A549 (cell line): ENCODE results near the gene PTBP1. TPM values are rescaled to one million over a fixed set of nuclear protein-coding genes. Genes with fewer than 3 reads are reported as not detected.
A peak's percentile ranks its signal among the peaks of the same experiment; 100 is the strongest.

ENCODE experiments used
- ATAC-seq, 2 experiments: fragments of 200-7000 bp in 1 of 2; fragments of >200 bp in 1 of 2; cut with Nextera tagmentation in 1 of 2; cut with Tn5 transposase in 1 of 2; 3 replicates each; pipeline versions ENCODE4 v1.8.0 to v1.9.1; 2018 to 2020; ENCODE audit warnings: mild to moderate bottlenecking in 1 of 2, moderate library complexity in 1 of 2
- CTCF ChIA-PET: fragments of 300-600 bp; sonication (Branson Sonifier 250); formaldehyde crosslinking; extraction: SDS; loops from one replicate; lab custom pipeline; 2021; ENCODE audit warnings: antibody characterized with exemption, inconsistent platforms; lab: Yijun Ruan, JAX
- POLR2A ChIA-PET: fragments of 350-600 bp; formaldehyde crosslinking; extraction: SDS; loops from one replicate; lab custom pipeline; 2021; ENCODE audit warnings: antibody characterized with exemption, inconsistent platforms; lab: Yijun Ruan, JAX
- DNase-seq, 2 experiments: peaks; one replicate each; pipeline versions ENCODE4 v3.0.0 to v3.0.0-alpha.2; 2011 to 2016; ENCODE audit warnings: low read depth in 1 of 2, low spot score in 1 of 2
- FAIRE-seq: peaks from 2 replicates; lab custom pipeline; 2011; peaks lifted over from hg19 to GRCh38; lab: Jason Lieb, UNC
- H3K27ac ChIP-seq, 2 experiments: fragments of >200 bp; sonication (Bioruptor Twin); formaldehyde crosslinking; 3 replicates each; pipeline ENCODE4 v1.5.1; 2016 to 2017
- H3K4me1 ChIP-seq: fragments of >200 bp; sonication (Bioruptor Twin); formaldehyde crosslinking; 3 replicates; pipeline ENCODE4 v1.6.1; 2016
- H3K4me2 ChIP-seq: fragments of >200 bp; sonication (Bioruptor Twin); formaldehyde crosslinking; 3 replicates; pipeline ENCODE4 v1.6.1; 2016
- H3K4me3 ChIP-seq: fragments of >200 bp; sonication (Bioruptor Twin); formaldehyde crosslinking; 3 replicates; pipeline ENCODE4 v1.5.1; 2016
- H3K9me3 ChIP-seq: fragments of >200 bp; sonication (Bioruptor Twin); formaldehyde crosslinking; 3 replicates; pipeline ENCODE4 v1.6.1; 2016
- CEBPB ChIP-seq, 2 experiments: fragments of >200 bp in 1 of 2; sonication (Bioruptor Twin) in 1 of 2; formaldehyde crosslinking in 1 of 2; IDR thresholded peaks; 2 replicates each; pipeline ENCODE4 v1.6.1; 2012 to 2016
- CHD4 ChIP-seq: fragments of 200-600 bp; sonication (generic); IDR thresholded peaks from 2 replicates; pipeline ENCODE4 v1.6.1; 2016; ENCODE audit warnings: antibody characterized with exemption, mild to moderate bottlenecking, borderline replicate concordance
- EP300 ChIP-seq, 2 experiments: fragments of >200 bp; sonication (Bioruptor Twin); formaldehyde crosslinking; IDR thresholded peaks; 2 replicates in 1 of 2; 3 replicates in 1 of 2; pipeline ENCODE4 v1.6.1; 2016 to 2017
- HEYL ChIP-seq: fragments of 250-450 bp; sonication (Bioruptor Pico); IDR thresholded peaks from 2 replicates; pipeline ENCODE4 v1.8.0; 2021; ENCODE audit warnings: mild to moderate bottlenecking, moderate library complexity
- HOXA7 ChIP-seq: fragments of 250-450 bp; sonication (Bioruptor Pico); IDR thresholded peaks from 2 replicates; pipeline ENCODE4 v1.5.0; 2020; ENCODE audit warnings: mild to moderate bottlenecking, moderate library complexity
- RAD21 ChIP-seq, 2 experiments: fragments of >200 bp in 1 of 2; sonication (Bioruptor Twin) in 1 of 2; formaldehyde crosslinking in 1 of 2; IDR thresholded peaks in 1 of 2; conservative IDR thresholded peaks in 1 of 2; 2 replicates in 1 of 2; 3 replicates in 1 of 2; pipeline ENCODE4 v1.6.1; 2012 to 2018; ENCODE audit warnings: inconsistent platforms in 1 of 2
- RFX5 ChIP-seq: fragments of 450-650 bp; IDR thresholded peaks from 2 replicates; pipeline ENCODE4 v1.7.1; 2014; ENCODE audit warnings: antibody characterized with exemption, mild to moderate bottlenecking, moderate library complexity
- TFCP2L1 ChIP-seq: fragments of 250-450 bp; sonication (Bioruptor Pico); IDR thresholded peaks from 2 replicates; pipeline ENCODE4 v1.5.0; 2021; ENCODE audit warnings: mild to moderate bottlenecking
- TP53 ChIP-seq: fragments of 250-450 bp; sonication (Bioruptor Pico); IDR thresholded peaks from 2 replicates; pipeline ENCODE4 v1.5.0; 2021; ENCODE audit warnings: mild to moderate bottlenecking, moderate library complexity
- ZFP36 ChIP-seq: fragments of 450-650 bp; IDR thresholded peaks from 2 replicates; pipeline ENCODE4 v1.6.1; 2014; ENCODE audit warnings: borderline replicate concordance; ENCODE audit not compliant: partially characterized antibody
- ZSCAN20 ChIP-seq: fragments of 250-450 bp; sonication (Bioruptor Pico); IDR thresholded peaks from 2 replicates; pipeline ENCODE4 v1.8.0; 2022; ENCODE audit warnings: mild to moderate bottlenecking, moderate library complexity
- WGBS: methylation state at CpG from one replicate; pipeline ENCODE4 v1.1.6; 2017; ENCODE audit errors: missing lambda C conversion rate; 5-methylcytosine and 5-hydroxymethylcytosine counted together
- polyA plus RNA-seq, 4 experiments: library from polyadenylated mRNA; depleted of rRNA in 3 of 4; stranded (reverse); fragments of >200 nt; fragmentation: RNase III in 1 of 4; extraction: RNeasy Plus Mini Kit Qiagen cat#74134 plus additional on column Dnase treatment in 1 of 4; gene quantifications; 2 replicates in 3 of 4; 3 replicates in 1 of 4; pipeline ENCODE4 v1.2.3, GENCODE V29; 2011 to 2017
- TF ChIP-seq, protein P1 (sequence below): fragments of 250-450 bp; sonication (Bioruptor Pico); IDR thresholded peaks from 2 replicates; pipeline ENCODE4 v1.5.0; 2020; ENCODE audit warnings: low read depth, mild to moderate bottlenecking, moderate library complexity
- TF ChIP-seq, protein P2 (sequence below): IDR thresholded peaks from 2 replicates; pipeline ENCODE4 v1.6.1; 2012; ENCODE audit warnings: low read depth, borderline replicate concordance
- TF ChIP-seq, protein P3 (sequence below): fragments of >200 bp; sonication (Bioruptor Twin); formaldehyde crosslinking; IDR thresholded peaks from 3 replicates; pipeline ENCODE4 v1.6.1; 2016
- TF ChIP-seq, protein P4 (sequence below): fragments of 200-600 bp; sonication (generic); IDR thresholded peaks from 2 replicates; pipeline ENCODE4 v1.6.1; 2016; ENCODE audit warnings: antibody characterized with exemption, mild to moderate bottlenecking, moderate library complexity

Gene PTBP1
- polyA plus RNA-seq, 2 of the 4 experiments (the other 2 are of a cell fraction) = 144 to 264 TPM

DNA sequence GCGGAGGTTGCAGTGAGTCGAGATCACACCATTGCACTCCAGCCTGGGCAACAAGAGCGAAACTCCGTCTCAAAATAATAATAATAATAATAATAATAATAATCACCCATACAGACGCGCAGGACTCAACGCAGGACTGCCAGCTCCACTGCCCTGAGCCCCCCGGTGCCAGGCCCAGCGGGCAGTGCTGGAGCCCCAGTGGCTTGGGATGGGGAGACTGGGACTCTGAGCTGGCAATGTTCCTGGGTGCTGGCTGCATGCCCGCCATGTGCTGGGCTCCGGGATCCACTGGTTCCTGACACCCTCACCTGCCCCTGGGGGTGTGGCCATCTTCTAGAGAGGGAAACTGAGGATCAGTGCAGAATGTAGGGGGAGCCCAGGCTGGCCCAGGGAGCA lies 30.1 kb downstream of the PTBP1 start:
- WGBS = 89% methylated on average over 11 of the region's 11 CpGs
- no peak for ATAC-seq
- Histone ChIP-seq H3K4me3 (no peak overlapping the region), H3K4me2 (no peak overlapping the region), H3K27ac (no peak overlapping the region), H3K4me1 (peaks cover 7% of the 10 kb centered on the region; the same call in 2 of the 3 replicates), H3K9me3 (no peaks in the 10 kb centered on the region)
- no peak for DNase-seq
- POLR2A ChIA-PET = interaction anchor here (0.6 kb wide), 1 partner anchor 10 kb away, joined by 4 read pairs; no protein-coding TSS in a partner anchor
- CTCF ChIA-PET = interaction anchor here (1.6 kb wide), 1 partner anchor 58 kb away, joined by 10 read pairs; no protein-coding TSS in a partner anchor
- TF ChIP-seq EP300 (IDR thresholded peaks at IDR 0.05) (no peak), CHD4 (no peak), CEBPB (IDR thresholded peaks at IDR 0.05) (no peak), TFCP2L1 (CRISPR knock-in tag) (no peak), HOXA7 (no peak), ZSCAN20 (no peak), TP53 (CRISPR knock-in tag) (no peak), ZFP36 (no peak)
- TF ChIP-seq, protein P1, sequence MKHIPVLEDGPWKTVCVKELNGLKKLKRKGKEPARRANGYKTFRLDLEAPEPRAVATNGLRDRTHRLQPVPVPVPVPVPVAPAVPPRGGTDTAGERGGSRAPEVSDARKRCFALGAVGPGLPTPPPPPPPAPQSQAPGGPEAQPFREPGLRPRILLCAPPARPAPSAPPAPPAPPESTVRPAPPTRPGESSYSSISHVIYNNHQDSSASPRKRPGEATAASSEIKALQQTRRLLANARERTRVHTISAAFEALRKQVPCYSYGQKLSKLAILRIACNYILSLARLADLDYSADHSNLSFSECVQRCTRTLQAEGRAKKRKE (CRISPR knock-in tag) = no peak
- TF ChIP-seq, protein P2, sequence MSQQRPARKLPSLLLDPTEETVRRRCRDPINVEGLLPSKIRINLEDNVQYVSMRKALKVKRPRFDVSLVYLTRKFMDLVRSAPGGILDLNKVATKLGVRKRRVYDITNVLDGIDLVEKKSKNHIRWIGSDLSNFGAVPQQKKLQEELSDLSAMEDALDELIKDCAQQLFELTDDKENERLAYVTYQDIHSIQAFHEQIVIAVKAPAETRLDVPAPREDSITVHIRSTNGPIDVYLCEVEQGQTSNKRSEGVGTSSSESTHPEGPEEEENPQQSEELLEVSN = no peak
- FAIRE-seq = no peak

DNA sequence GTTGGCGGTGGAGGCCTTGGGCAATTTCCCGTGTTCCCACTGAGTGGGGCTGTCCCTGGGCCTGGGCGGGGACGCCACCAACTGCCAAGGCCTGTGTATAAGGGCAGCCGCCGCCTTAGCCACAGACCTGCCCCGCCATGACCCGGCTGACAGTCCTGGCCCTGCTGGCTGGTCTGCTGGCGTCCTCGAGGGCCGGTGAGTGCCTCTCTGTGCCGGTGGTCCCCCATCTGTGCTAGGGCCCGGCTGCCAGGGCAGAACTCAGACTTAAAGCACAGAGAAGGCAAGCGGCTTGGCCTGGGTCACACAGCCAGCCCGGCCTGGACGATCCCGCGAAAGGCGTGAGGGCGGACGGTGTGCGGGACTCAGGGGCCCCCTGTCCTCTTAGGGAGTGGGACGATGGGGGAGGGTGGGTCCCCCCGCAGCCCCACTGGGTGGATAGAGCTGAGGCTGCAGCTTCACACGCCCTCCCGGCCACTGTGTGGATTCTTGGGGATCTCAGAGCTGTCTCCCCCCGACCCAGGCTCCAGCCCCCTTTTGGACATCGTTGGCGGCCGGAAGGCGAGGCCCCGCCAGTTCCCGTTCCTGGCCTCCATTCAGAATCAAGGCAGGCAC lies 30.6 kb downstream of the PTBP1 start, which contains the start of gene AZU1:
AZU1 (plus strand) TSS at position 128 of the 612 bp plus-strand sequence; CDS start at position 138, 10 bp downstream.
- peaks cover 7% of the 10 kb centered on the region; the same call in 2 of the 3 replicates for H3K4me1 ChIP-seq
- no peak for FAIRE-seq
- no peak within 1 kb of the TSS for H3K4me2 ChIP-seq
- CTCF ChIA-PET = interaction anchor here (1.6 kb wide), 1 partner anchor 58 kb away, joined by 10 read pairs; no protein-coding TSS in a partner anchor
- no peak within 1 kb of the TSS for H3K27ac ChIP-seq
- WGBS = 64% methylated on average over 5 of the region's 33 CpGs
- peak; percentile 19 to 30; a peak in 1 of 6 replicates for ATAC-seq
- no peak for DNase-seq
- TF ChIP-seq, protein P3, sequence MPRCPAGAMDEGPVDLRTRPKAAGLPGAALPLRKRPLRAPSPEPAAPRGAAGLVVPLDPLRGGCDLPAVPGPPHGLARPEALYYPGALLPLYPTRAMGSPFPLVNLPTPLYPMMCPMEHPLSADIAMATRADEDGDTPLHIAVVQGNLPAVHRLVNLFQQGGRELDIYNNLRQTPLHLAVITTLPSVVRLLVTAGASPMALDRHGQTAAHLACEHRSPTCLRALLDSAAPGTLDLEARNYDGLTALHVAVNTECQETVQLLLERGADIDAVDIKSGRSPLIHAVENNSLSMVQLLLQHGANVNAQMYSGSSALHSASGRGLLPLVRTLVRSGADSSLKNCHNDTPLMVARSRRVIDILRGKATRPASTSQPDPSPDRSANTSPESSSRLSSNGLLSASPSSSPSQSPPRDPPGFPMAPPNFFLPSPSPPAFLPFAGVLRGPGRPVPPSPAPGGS = no peak
- TF ChIP-seq HEYL (no peak), ZFP36 (peak; percentile 33), RAD21 (conservative IDR thresholded peaks at IDR 0.05 in 1 of 2, IDR thresholded peaks at IDR 0.05 in 1 of 2) (no peak), RFX5 (no peak)
- TF ChIP-seq, protein P4, sequence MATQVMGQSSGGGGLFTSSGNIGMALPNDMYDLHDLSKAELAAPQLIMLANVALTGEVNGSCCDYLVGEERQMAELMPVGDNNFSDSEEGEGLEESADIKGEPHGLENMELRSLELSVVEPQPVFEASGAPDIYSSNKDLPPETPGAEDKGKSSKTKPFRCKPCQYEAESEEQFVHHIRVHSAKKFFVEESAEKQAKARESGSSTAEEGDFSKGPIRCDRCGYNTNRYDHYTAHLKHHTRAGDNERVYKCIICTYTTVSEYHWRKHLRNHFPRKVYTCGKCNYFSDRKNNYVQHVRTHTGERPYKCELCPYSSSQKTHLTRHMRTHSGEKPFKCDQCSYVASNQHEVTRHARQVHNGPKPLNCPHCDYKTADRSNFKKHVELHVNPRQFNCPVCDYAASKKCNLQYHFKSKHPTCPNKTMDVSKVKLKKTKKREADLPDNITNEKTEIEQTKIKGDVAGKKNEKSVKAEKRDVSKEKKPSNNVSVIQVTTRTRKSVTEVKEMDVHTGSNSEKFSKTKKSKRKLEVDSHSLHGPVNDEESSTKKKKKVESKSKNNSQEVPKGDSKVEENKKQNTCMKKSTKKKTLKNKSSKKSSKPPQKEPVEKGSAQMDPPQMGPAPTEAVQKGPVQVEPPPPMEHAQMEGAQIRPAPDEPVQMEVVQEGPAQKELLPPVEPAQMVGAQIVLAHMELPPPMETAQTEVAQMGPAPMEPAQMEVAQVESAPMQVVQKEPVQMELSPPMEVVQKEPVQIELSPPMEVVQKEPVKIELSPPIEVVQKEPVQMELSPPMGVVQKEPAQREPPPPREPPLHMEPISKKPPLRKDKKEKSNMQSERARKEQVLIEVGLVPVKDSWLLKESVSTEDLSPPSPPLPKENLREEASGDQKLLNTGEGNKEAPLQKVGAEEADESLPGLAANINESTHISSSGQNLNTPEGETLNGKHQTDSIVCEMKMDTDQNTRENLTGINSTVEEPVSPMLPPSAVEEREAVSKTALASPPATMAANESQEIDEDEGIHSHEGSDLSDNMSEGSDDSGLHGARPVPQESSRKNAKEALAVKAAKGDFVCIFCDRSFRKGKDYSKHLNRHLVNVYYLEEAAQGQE = no peak
- TF ChIP-seq, all 56 proteins: peak for 1
- H3K9me3 ChIP-seq = no peaks in the 10 kb centered on the region
- no peak within 1 kb of the TSS for H3K4me3 ChIP-seq
- POLR2A ChIA-PET = interaction anchor here (0.6 kb wide), 1 partner anchor 10 kb away, joined by 4 read pairs; no protein-coding TSS in a partner anchor
